H9 (cell line): ENCODE measurements around the gene AGT. TPM values are rescaled to one million over a fixed set of nuclear protein-coding genes. Genes with fewer than 3 reads are reported as not detected.

Experiments
- DNase-seq: peaks from one replicate; pipeline ENCODE4 v3.0.0-alpha.2; 2017
- H2AFZ ChIP-seq: one replicate; pipeline ENCODE4 v1.6.1; 2013; ENCODE audit warnings: mild to moderate bottlenecking, low read length, control low read depth, moderate library complexity
- H2AK5ac ChIP-seq: 2 replicates; pipeline ENCODE4 v1.6.1; 2013; ENCODE audit warnings: low read length, control low read depth, mixed read lengths; ENCODE audit not compliant: insufficient read length
- H2BK120ac ChIP-seq: one replicate; pipeline ENCODE4 v1.6.1; 2013; ENCODE audit warnings: low read depth, mild to moderate bottlenecking, low read length, control low read depth, inconsistent platforms; ENCODE audit not compliant: poor library complexity, severe bottlenecking
- H2BK12ac ChIP-seq: 2 replicates; pipeline ENCODE4 v1.6.1; 2013; ENCODE audit warnings: low read length, control low read depth, mixed read lengths, low read depth; ENCODE audit not compliant: insufficient read length
- H2BK15ac ChIP-seq: 2 replicates; pipeline ENCODE4 v1.6.1; 2013; ENCODE audit warnings: low read depth, low read length, control low read depth
- H2BK20ac ChIP-seq: one replicate; pipeline ENCODE4 v1.6.1; 2013; ENCODE audit warnings: low read depth, mild to moderate bottlenecking, low read length, control low read depth, inconsistent platforms; ENCODE audit not compliant: poor library complexity, severe bottlenecking
- H2BK5ac ChIP-seq: 2 replicates; pipeline ENCODE4 v1.6.1; 2013; ENCODE audit warnings: low read length, control low read depth, mixed read lengths; ENCODE audit not compliant: insufficient read length
- H3K14ac ChIP-seq: 2 replicates; pipeline ENCODE4 v1.6.1; 2013; ENCODE audit warnings: low read length, control low read depth; ENCODE audit not compliant: insufficient read depth
- H3K18ac ChIP-seq: 2 replicates; pipeline ENCODE4 v1.6.1; 2013; ENCODE audit warnings: low read depth, mild to moderate bottlenecking, mixed read lengths, low read length, control low read depth; ENCODE audit not compliant: insufficient read length
- H3K23ac ChIP-seq: 2 replicates; pipeline ENCODE4 v1.6.1; 2013; ENCODE audit warnings: low read length, control low read depth, mixed read lengths, low read depth; ENCODE audit not compliant: insufficient read length
- H3K23me2 ChIP-seq: 2 replicates; pipeline ENCODE4 v1.6.1; 2013; ENCODE audit warnings: low read depth, mild to moderate bottlenecking, mixed read lengths, low read length, control low read depth; ENCODE audit not compliant: insufficient read length, poor library complexity, severe bottlenecking
- H3K27ac ChIP-seq: 2 replicates; pipeline ENCODE4 v1.5.1; 2013; ENCODE audit warnings: low read length, control low read depth, mixed read lengths, low read depth; ENCODE audit not compliant: insufficient read length
- H3K27me3 ChIP-seq: 2 replicates; pipeline ENCODE4 v1.6.1; 2013; ENCODE audit warnings: low read length, control low read depth, inconsistent platforms; ENCODE audit not compliant: insufficient read depth
- H3K4ac ChIP-seq: 2 replicates; pipeline ENCODE4 v1.6.1; 2013; ENCODE audit warnings: low read depth, mild to moderate bottlenecking, control low read depth, inconsistent platforms, low read length, moderate library complexity
- H3K4me1 ChIP-seq: 2 replicates; pipeline ENCODE4 v1.6.1; 2013; ENCODE audit warnings: low read length, control low read depth, inconsistent platforms; ENCODE audit not compliant: insufficient read depth
- H3K4me2 ChIP-seq: 2 replicates; pipeline ENCODE4 v1.6.1; 2013; ENCODE audit warnings: low read length, control low read depth, mixed read lengths; ENCODE audit not compliant: insufficient read length, insufficient read depth
- H3K56ac ChIP-seq: 2 replicates; pipeline ENCODE4 v1.6.1; 2013; ENCODE audit warnings: low read depth, mild to moderate bottlenecking, mixed read lengths, low read length, control low read depth; ENCODE audit not compliant: insufficient read length
- H3K79me1 ChIP-seq: 2 replicates; pipeline ENCODE4 v1.6.1; 2013; ENCODE audit warnings: low read depth, mild to moderate bottlenecking, moderate library complexity, low read length, control low read depth, inconsistent platforms; ENCODE audit not compliant: insufficient read depth, poor library complexity, severe bottlenecking
- H3K79me2 ChIP-seq: 2 replicates; pipeline ENCODE4 v1.6.1; 2013; ENCODE audit warnings: low read length, control low read depth, inconsistent platforms; ENCODE audit not compliant: insufficient read depth
- H3K9ac ChIP-seq: 2 replicates; pipeline ENCODE4 v1.6.1; 2013; ENCODE audit warnings: low read length, control low read depth, mixed read lengths; ENCODE audit not compliant: insufficient read length; ENCODE audit errors: extremely low read depth
- H3K9me3 ChIP-seq: one replicate; pipeline ENCODE4 v1.6.1; 2013; ENCODE audit warnings: low read depth, low read length, inconsistent platforms; ENCODE audit not compliant: control insufficient read depth
- H3T11ph ChIP-seq: one replicate; pipeline ENCODE4 v1.6.1; 2013; ENCODE audit warnings: mild to moderate bottlenecking, low read length, control low read depth, inconsistent platforms
- H4K20me1 ChIP-seq: one replicate; pipeline ENCODE4 v1.6.1; 2013; ENCODE audit not compliant: control insufficient read depth, insufficient read length, insufficient read depth
- H4K5ac ChIP-seq: 2 replicates; pipeline ENCODE4 v1.6.1; 2013; ENCODE audit warnings: low read depth, mild to moderate bottlenecking, mixed read lengths, low read length, control low read depth; ENCODE audit not compliant: insufficient read length
- H4K8ac ChIP-seq: replicated peaks from 2 replicates; pipeline ENCODE4 v1.6.1; 2013; ENCODE audit warnings: low read length, control low read depth, mixed read lengths, low read depth; ENCODE audit not compliant: insufficient read length
- H4K91ac ChIP-seq: 2 replicates; pipeline ENCODE4 v1.6.1; 2013; ENCODE audit warnings: low read depth, mild to moderate bottlenecking, moderate library complexity, mixed read lengths, low read length, control low read depth; ENCODE audit not compliant: insufficient read length
- H3K27ac Mint-ChIP-seq, 3 experiments: 2 replicates in 2 of 3; 3 replicates in 1 of 3; pipeline ENCODE4 v1.8.0; 2020 to 2021; ENCODE audit warnings: mixed read lengths in 3 of 3, mild to moderate bottlenecking in 1 of 3, moderate library complexity in 1 of 3
- H3K27me3 Mint-ChIP-seq: 2 replicates; pipeline ENCODE4 v1.8.0; 2021; ENCODE audit warnings: low read depth, mild to moderate bottlenecking, moderate library complexity, mixed read lengths
- H3K36me3 Mint-ChIP-seq, 3 experiments: 2 replicates in 2 of 3; 3 replicates in 1 of 3; pipeline ENCODE4 v1.8.0; 2020 to 2021; ENCODE audit warnings: low read depth in 3 of 3, mixed read lengths in 3 of 3; ENCODE audit not compliant: insufficient read depth in 1 of 3
- H3K4me1 Mint-ChIP-seq, 2 experiments: 2 replicates each; pipeline ENCODE4 v1.8.0; 2020; ENCODE audit warnings: mixed read lengths in 2 of 2
- H3K4me3 Mint-ChIP-seq, 2 experiments: 2 replicates in 1 of 2; 3 replicates in 1 of 2; pipeline ENCODE4 v1.8.0; 2020 to 2021; ENCODE audit warnings: mild to moderate bottlenecking in 2 of 2, mixed read lengths in 2 of 2, moderate library complexity in 1 of 2
- H3K9me3 Mint-ChIP-seq, 2 experiments: 2 replicates in 1 of 2; 3 replicates in 1 of 2; pipeline ENCODE4 v1.8.0; 2020; ENCODE audit warnings: mild to moderate bottlenecking in 2 of 2, mixed read lengths in 2 of 2, moderate library complexity in 1 of 2
- WGBS: extraction: QIAGEN DNeasy Blood & Tissue Kit; methylation state at CpG from one replicate; pipeline ENCODE4 v1.1.7; 2013; ENCODE audit warnings: missing lambda C conversion rate, low lambda C conversion rate, mixed read lengths; ENCODE audit not compliant: insufficient read length; ENCODE audit errors: extremely low coverage; 5-methylcytosine and 5-hydroxymethylcytosine counted together
- total RNA-seq: library from RNA; stranded (reverse); gene quantifications from 2 replicates; pipeline ENCODE4 v1.2.1, GENCODE V29; 2021
- TF ChIP-seq, protein P1 (sequence below): fragments of 200-600 bp; sonication (generic); conservative IDR thresholded peaks from 3 replicates; pipeline ENCODE4 v1.8.0; 2021; ENCODE audit warnings: antibody characterized with exemption, mild to moderate bottlenecking

Gene AGT
- total RNA-seq, 1 experiment from 2014 or later = not detected

GRCh38 chr1:230705289-230706019 is 8.5 kb downstream of the AGT start:
- Mint-ChIP-seq H3K4me1 (peaks cover 5 to 9% of the 10 kb centered on the region in 2 experiments; a peak in 2 of 4 replicates), H3K9me3 (no peaks in the 10 kb centered on the region), H3K4me3 (no peak overlapping the region), H3K27me3 (peaks cover 37% of the 10 kb centered on the region), H3K36me3 (no peaks in the 10 kb centered on the region), H3K27ac (no peak overlapping the region; a peak in 1 of 7 replicates)
- H3K18ac ChIP-seq = no peak overlapping the region
- no peak overlapping the region for H2BK120ac ChIP-seq
- no peak overlapping the region for H3T11ph ChIP-seq
- no peak overlapping the region for H2BK15ac ChIP-seq
- H2BK5ac ChIP-seq = no peak overlapping the region
- no peak overlapping the region for H3K9ac ChIP-seq
- H3K23ac ChIP-seq = no peak overlapping the region
- no peak overlapping the region for H2AFZ ChIP-seq
- WGBS = no CpG with 5 or more reads among the region's 18 CpGs
- TF ChIP-seq, protein P1, sequence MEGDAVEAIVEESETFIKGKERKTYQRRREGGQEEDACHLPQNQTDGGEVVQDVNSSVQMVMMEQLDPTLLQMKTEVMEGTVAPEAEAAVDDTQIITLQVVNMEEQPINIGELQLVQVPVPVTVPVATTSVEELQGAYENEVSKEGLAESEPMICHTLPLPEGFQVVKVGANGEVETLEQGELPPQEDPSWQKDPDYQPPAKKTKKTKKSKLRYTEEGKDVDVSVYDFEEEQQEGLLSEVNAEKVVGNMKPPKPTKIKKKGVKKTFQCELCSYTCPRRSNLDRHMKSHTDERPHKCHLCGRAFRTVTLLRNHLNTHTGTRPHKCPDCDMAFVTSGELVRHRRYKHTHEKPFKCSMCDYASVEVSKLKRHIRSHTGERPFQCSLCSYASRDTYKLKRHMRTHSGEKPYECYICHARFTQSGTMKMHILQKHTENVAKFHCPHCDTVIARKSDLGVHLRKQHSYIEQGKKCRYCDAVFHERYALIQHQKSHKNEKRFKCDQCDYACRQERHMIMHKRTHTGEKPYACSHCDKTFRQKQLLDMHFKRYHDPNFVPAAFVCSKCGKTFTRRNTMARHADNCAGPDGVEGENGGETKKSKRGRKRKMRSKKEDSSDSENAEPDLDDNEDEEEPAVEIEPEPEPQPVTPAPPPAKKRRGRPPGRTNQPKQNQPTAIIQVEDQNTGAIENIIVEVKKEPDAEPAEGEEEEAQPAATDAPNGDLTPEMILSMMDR = no peak
- no peaks in the 10 kb centered on the region for H3K27me3 ChIP-seq
- H2BK20ac ChIP-seq = no peak overlapping the region
- H3K14ac ChIP-seq = no peak overlapping the region
- H3K4me1 ChIP-seq = no peaks in the 10 kb centered on the region
- no peaks in the 10 kb centered on the region for H3K23me2 ChIP-seq
- H2BK12ac ChIP-seq = no peak overlapping the region
- no peaks in the 10 kb centered on the region for H3K9me3 ChIP-seq
- H2AK5ac ChIP-seq = no peak overlapping the region
- H3K4ac ChIP-seq = no peak overlapping the region
- no peaks in the 10 kb centered on the region for H4K20me1 ChIP-seq
- H3K27ac ChIP-seq = no peak overlapping the region
- no peaks in the 10 kb centered on the region for H3K79me2 ChIP-seq
- H4K5ac ChIP-seq = no peak overlapping the region
- no peak overlapping the region for H3K56ac ChIP-seq
- no peaks in the 10 kb centered on the region for H3K79me1 ChIP-seq
- DNase-seq = no peak
- no peak overlapping the region for H4K8ac ChIP-seq
- H4K91ac ChIP-seq = no peak overlapping the region
- H3K4me2 ChIP-seq = no peak overlapping the region
